Uterus (tissue), 2 donors: Measurements from ENCODE around the gene P2RX4.

Source experiments
- CTCF ChIP-seq, 4 experiments: fragments of 200-600 bp in 2 of 4; fragments of 450-650 bp in 2 of 4; sonication (generic) in 2 of 4; IDR thresholded peaks; one replicate each; pipeline ENCODE4 v1.5.1; 2016 to 2019; ENCODE audit warnings: antibody characterized with exemption in 4 of 4, mild to moderate bottlenecking in 2 of 4, moderate library complexity in 1 of 4
- POLR2A ChIP-seq, 2 donors: fragments of 450-650 bp; IDR thresholded peaks; one replicate each; pipeline ENCODE4 v1.6.1; 2016; ENCODE audit warnings: antibody characterized with exemption in 2 of 2, mild to moderate bottlenecking in 1 of 2, moderate library complexity in 1 of 2

GRCh38 chr12:121230538-121230907, 20.6 kb downstream of the P2RX4 start:
- TF ChIP-seq CTCF (IDR thresholded peaks at IDR 0.05) (no peak), POLR2A (IDR thresholded peaks at IDR 0.05) (no peak)
